CMK (cell line): ENCODE results near the gene PRR35.

Source experiments
- DNase-seq: peaks from one replicate; pipeline ENCODE4 v3.0.0-alpha.2; 2010; ENCODE audit warnings: low read depth

Gene PRR35

DNA sequence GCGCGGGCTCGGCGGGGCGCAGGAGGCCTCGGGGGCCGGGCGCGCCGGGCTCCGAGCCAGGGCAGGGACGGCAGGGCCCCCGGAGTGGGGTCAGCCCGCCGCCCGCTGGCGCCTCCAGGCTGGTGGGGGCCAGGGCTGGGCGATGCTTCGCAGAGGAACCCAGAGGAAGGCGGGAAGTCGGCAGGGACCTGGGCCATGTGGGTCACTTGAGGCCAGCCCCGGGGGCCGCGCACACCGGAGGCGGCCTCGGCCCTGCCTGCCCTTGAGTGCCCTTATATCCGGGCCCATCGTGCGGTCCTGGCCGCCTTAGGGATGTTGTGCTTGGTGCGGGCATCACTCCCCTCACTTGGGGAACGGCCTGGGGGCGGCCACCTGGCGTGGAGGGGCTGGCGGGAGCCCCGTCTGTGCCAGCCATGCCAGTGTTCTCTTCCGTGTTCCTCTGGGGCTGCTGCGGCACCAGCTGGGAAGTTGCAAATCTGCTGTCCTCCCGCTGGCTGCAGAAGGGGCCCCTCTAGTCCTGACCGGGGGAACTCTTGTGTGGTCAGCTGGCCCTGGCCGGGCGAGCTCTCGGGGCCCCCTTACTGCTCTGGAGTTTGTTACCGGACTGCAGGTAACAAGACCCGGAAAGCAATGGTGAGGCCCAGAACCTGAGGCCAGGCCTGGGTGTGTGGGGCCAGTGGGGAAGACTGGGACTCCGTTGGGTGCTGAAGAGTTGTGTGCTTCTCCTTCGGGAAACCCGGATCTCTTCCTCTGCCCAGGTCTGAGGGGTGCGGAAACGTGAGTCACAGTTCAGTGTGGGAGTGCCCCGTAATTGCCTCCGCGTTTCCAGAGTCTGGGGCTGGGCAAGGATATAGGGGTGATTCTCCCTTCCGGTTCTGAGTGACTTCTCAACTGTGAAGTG lies 31.8 kb upstream of the PRR35 start:
- DNase-seq = peak; percentile 63

DNA sequence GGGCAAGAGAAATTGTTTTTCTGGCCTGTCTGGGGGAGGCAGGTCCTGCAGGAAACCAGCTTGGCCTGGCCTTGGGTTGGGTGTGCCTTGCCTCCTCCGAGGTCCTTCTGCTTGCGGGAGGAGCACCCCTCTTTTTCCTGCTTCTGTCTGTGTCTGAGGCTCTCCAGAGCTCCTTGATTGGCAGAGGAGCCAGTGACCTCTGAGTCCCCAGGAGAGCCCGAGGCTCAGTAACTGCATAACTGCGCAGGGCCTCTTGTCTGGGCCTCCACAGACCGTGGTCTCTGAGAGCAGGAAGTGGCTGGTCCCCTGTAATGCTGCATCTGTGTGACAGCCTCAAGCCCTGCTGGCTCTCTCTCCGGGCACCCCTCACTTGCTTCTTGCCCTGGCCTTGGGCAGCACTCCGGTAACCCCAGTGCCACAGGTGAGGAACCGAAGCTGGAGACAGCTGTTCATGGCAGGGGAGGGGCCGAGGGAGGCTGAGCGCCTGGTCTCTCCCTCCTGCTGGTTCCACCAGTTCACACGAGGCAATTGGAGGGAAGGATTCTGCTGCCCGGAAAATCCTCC lies 31.1 kb upstream of the PRR35 start:
- DNase-seq = no peak

DNA sequence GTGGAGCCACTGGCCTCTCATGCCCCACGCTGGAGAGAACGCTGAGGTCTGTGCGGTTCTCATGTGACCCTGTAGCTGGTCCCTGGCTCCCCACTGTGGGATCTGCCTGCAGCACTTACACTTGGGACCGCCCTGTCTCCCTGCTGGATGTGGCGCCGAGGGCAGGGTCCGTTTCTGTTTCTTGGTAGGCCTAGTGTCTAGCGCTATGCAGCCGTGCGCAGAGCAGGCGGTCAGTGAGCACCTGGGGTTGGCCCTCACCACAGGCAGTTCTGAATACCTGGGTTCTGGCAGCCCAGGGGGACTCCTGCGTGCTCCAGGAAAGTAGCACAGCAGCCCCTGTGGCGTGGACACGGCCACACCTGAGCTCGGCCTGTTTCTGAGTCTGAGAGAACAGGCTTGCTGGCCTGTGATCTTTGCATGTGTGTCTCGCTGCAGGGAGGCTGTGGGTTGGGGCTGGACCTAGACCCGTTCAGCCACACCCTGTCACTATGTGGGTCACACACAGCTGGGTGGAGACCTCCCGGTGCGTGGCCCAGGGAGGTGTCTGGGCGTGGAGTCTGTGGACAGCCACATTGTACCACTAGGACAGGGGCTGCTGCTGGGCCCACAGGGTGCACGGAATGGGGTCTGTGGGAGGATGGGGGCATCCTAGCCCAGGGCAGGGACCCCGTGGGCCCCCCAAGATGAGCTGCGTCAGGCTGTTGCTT lies 29.9 kb upstream of the PRR35 start:
- no peak for DNase-seq

DNA sequence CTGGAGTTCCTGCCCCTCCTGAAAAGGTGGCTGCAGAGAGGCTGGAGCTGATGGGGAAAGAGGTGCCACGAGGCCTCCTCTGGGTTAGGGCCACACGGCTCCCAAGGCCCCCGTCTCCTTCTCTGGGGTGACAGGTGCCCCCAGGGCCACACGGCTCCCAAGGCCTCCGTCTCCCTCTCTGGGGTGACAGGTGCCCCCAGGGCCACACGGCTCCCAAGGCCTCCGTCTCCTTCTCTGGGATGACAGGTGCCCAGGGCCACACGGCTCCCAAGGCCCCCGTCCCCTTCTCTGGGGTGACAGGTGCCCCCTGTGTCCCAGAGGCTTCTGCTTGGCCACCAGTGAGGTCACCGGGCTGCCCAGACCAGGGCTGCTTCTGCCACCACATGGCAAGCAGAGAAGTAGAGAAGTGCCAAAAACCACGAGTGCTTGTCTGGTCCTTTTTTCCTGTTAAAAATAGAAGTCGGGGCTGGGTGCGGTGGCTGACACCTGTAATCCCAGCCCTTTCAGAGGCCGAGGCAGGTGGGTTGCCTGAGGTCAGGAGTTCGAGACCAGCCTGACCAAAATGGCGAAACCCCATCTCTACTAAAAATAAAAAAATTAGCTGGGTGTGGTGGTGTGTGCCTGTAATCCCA lies 28.6 kb upstream of the PRR35 start:
- no peak for DNase-seq

DNA sequence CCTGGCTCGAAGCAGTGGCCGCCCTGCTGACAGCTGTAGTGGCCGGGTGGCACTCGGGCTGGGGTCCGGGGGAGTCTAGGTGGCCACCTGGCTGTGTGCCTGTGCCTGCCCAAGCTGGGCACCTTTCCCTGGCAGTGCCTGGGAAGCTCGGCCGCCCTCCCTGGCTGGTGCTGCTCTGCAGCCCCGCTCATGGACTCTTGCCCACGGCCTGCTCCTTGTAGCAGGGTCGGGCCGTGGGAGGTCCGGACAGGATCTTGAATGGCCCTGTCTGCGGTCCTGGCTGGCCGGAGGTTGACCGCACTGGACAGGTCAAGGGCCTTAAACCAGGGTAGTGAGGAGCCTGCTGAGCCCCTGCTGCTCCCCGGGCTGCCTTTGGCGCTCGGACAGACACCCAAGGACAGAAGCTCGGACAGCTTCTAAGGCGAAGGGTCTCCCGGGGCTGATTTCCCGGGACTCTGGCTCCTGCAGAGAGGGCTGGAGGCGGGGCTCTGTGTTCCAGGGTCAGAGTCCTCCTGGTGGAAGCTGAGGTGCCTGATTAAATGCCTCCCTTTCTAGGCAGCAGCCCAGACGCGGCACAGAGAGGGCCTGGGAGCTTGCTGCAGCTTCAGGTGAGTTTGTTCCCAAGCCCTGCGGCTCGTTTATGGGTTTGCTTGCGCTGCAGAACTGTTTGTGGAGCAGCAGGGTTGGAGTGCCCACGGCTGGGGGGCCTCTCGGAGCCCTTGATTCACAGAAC lies 26.6 kb upstream of the PRR35 start:
- DNase-seq = no peak

DNA sequence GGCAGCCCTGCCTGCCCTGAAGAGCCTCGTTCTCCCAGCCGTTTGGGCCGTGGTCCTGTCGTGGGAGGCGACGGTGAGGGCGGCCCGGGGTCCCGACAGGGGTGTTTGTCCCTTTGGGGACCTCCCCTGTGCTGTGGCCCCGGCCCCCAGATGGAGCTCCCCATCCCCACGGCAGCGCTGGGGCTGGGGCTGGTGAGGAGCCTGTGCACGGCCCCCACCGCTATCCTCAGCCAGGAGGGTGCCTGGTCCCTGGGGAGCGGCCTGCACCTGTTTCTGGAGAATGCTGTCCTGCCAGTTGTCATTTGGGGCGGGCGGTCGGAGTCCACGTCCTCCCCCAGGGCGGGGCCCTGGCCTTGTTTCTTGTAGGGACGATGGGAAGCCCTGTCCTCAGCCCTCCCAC lies 26.1 kb upstream of the PRR35 start:
- no peak for DNase-seq

DNA sequence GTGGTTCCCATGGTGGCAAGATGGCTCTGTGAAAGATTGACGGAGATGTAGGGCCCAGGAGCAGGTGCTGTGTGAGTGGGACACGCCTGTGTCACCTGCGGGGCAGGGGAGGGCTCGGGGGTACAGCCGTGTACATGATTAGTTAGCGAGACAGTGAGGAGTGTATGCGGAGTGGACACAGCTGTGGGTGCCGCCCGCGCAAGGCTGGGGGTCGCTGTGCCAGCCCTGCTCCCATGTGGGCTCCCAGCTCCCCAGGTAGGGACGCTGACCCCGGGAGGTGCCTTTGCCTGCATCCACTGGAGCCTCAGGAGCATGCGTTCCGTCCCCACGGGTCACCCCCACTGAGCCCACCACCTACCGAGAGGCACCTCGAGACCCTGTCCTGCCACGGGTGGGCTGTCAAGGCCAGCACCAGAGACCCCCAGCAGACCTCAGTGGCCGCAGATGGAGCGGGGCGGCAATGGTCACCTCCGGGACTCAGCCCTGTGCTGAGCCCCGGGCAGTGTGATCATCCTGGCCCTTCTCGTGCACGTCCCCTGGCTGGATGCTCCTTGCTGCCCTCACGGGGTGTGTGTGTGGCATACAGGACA lies 25.2 kb upstream of the PRR35 start:
- DNase-seq = no peak

DNA sequence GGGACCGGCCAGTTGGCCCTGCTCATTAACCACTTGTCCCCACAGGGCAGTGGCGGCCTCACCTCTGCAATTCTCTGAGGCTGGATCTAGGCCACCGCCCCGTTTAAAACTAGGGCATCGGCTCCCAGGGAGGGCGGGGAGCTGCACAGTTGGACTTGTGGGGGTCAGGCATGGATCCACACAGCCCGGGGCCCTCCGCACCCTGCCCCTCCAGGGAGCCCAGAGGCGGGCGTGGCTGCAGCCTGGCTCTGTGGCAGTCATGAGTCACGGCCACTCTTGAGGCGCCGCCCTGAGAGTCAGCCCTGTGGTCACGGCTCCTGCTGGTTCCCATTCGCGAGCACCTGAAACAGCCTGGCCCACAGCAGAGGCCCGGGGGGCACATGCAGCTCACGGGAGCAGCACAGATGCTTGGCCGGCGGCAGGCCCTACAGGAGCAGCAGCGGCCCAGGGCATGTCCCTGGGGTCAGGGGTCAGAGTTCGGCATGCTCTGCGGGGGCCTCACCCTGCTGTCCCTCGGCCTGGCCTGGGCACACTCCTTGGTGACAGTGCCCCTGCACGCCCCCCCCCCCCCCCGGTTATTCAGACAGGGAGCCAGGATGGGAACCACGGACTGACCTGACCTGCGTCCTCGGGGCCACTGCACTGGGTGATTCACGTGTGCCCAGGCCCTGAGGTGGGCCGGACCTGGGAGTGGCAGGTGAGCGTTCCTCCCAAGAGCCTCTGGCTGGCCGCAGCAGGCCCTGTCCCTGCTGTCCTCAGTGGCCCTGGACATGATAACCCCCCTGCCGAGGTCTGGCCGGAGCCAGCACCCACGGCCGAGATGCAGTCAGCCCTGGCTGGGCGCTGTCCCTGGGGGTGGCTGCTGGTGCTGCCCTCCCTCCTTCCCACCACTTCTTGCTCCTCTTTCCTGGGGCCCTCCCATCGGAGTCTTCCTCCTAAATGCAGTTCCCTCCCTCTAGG lies 24.5 kb upstream of the PRR35 start:
- no peak for DNase-seq

DNA sequence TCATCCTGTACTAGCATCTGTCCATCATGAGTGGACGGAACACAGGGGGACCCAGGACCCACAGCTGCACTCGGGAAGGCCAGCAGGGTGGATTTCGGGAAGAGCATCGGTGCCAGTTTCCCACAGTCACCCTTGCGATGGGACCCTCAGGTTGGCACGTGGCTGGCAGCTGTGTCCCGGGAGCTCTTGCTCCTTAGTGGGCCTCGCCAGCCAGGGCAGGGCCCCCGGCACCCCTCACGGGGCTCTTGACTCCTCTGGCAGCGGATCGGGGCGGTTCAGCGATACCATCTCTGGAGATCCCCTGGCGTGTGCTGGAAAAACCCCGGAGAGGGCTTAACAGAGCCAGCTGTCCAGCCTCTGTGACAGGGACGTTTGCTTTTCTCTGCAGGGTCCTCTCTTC lies 23.4 kb upstream of the PRR35 start:
- DNase-seq = no peak

DNA sequence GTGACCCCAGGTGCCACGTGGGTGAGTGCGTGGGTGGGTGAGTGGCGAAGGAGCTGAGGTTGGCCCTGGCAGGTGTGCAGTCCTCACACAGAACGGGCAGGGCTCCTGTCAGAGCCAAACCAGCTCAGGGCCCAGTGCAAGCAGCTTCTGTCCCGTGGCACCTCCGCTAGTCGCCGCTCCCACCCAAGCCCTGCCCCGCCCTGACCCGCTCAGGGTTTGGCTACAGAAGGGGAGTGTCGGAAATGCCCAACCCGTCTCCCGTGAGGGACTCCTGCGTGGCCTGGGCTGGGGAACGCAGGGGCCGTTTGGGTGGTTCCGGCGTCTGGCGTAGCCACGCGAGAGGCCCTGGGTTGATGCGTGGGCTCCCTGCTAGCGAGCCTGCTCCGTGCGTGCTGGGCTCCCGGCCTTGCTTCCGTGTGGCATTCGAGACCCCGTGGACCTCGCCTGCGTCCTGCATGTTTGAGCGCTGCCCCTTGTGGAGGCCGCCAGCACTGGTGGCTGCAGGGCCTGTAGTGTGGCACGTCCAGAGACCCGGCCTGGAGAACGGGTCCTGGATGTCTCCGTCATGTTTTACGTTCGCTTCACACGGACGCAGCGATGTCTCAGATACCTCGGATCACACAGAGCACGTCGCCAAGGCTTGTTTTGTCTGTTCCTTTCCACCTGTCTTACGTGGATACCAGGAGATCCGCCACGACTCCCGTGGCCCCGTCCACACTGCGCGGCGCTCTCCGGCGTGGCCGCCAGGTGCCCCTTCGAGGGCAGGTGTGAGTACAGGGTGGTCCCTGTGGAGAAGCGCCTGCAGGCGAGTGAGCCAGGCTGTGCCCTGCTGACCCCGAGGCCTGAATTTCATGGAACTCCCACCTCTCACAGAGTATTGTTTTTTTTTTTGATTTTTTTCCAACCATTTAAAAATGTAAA lies 22.5 kb upstream of the PRR35 start:
- DNase-seq = no peak

DNA sequence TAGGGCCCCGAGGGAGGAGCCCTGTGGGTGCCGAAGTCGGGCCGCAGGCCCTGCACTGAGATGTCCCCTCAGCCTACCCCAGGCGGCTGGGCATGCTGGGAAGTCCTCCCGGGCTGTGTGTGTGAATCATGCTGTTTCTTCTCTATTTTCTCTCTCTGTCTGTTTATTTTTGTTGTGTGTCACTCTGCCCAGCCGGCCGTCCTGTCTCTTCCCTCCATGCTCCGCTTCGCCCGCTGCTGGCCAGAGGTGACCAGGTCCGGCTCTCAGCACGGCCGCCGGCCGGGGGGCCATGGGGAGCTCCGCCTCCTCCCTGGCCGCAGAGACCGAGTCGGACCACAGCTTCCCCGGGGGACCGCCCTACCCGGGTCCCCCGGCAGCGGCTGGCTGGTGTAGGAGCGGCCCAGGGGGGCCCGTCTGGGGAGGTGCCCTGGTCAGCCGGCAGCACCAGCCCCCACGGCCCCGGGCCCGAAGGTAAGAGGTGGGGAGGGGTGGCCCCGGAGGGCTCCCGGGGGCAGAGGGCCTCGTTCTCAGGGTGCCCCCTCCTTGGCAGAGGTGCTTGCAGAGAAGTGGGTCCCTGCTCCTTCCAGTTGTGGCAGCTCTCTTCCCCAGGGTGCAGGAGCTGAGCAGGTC lies 20.2 kb upstream of the PRR35 start:
- no peak for DNase-seq

DNA sequence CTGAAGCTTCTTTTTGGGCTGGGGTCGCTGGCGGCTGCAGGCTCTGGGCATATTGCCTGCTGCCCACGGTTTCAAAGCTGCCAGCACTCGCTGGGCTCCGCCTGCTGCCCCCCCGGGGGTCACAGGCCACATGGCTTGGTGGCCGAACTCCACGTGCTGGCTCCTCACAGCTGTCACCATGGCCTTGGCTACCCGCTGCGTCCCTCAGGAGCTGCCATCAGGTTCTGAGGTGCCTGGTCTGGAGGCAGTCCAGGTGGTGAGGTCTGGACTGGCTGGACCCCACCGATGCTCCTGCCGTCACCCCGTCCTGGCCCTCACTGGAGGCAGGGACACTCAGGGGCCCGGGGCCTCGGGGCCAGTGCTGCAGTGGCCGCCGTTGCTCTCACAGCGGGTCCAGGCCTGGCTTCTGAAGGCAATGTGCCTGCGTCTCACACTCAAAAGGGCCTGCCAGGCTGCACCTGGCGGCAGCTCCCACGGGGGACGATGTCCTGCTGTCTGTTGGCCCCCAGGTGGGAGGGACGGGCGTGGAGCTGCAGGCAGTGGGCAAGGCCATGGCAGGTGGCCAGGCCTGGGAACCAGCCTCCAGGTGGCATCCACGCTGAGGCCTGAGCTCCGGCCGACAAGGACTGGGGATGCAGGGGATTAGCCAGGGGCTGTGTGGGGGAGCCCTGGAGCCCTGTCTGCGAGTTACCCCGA lies 19.4 kb upstream of the PRR35 start:
- DNase-seq = no peak

DNA sequence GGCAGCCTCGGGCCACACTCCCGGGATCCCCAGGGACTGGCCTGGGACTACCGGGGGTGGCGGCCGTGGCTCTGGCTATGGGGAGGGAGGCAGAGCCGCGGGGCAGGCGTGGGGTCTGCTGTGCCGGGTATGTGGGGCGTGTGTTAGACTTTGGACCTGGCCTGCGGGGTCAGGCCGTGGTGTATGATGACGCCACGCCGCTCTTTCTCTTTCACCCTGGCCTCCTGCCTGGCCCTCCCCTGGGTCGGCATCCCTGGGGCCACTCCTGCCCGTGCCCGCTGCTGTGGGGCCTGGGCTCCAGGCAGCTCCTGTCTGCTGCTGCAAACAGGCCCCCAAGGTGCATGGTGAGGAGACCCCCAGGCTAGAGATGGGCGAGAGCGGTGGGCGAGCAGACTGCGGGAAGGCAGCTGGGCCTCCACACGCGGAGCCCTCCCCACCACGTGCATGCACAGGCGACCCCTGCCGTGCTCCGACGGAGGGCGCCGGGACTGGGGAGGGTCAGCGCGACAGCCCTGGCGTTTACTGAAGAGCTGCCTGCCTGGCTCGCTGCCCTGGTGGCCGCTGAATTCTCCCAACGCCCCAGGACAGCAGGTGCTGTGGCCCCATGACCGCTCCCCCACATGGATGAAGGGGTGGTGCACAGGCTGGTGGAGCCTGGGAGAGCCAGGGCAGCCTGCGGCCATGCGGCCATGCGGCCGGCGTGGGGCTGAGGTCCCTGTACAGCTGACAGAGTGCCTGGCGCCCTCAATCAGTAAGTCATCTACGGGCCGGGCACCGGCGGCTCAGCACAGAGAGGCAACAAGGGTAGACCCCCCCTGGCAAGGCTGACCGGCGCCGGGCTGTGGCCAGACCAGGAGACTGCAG lies 16.7 kb upstream of the PRR35 start:
- DNase-seq = no peak

DNA sequence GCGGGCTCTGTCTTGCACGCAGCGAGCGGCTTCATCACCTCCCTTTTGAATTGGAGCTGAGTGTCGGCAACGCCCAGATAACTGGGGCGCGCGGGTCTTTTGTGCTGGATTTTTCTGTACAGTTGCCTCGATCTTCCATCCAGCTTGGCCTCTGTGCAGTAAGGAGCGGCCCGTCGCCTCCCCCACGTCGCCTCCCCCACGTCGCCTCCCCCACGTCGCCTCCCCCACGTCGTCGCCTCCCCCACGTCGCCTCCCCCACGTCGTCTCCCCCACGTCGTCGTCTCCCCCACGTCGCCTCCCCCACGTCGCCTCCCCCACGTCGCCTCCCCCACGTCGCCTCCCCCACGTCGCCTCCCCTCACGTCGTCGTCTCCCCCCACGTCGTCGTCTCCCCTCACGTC lies 15.7 kb upstream of the PRR35 start:
- DNase-seq = no peak

DNA sequence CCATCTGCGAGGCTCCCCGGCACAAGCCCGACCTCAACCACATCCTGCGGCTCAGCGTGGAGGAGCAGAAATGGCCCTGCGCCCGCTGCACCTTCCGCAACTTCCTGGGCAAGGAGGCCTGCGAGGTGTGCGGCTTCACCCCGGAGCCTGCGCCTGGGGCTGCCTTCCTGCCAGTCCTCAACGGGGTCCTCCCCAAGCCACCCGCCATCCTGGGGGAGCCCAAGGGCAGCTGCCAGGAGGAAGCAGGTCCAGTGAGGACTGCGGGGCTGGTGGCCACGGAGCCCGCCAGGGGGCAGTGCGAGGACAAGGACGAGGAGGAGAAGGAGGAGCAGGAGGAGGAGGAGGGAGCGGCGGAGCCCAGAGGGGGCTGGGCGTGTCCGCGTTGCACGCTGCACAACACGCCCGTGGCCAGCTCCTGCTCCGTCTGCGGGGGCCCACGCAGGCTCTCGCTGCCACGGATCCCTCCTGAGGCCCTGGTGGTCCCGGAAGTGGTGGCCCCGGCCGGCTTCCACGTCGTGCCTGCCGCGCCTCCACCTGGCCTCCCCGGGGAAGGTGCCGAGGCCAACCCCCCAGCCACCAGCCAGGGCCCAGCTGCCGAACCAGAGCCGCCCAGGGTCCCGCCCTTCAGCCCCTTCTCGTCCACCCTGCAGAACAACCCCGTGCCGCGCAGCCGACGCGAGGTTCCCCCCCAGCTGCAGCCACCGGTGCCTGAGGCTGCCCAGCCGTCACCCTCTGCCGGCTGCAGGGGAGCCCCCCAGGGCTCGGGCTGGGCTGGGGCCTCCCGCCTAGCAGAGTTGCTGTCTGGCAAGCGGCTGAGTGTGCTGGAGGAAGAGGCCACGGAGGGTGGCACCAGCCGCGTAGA lies 13.1 kb upstream of the PRR35 start:
- peak; percentile 81 for DNase-seq

DNA sequence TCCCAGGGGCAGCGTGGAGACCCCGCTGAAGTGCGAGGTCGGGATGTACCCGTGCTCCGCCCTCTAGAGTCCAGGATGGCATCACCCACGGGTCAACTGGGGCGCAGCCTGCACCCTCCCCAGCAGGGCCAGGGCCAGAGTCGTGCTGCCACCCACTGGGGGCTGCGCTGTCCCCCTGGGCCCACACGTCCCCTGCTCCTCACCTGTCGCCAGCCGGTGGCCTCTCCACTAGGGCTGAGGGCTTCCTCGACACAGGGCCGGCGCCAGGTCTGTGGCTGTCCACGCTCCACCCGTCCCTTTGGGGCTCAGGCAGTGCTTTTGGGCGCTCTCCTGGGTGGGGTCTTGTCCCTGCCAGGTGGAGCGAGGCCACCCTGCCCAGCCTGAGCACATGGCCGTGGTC lies 11.6 kb upstream of the PRR35 start:
- no peak for DNase-seq
